GM18907 (cell line): ENCODE data around the gene SLC27A3.
"Not testable (repeated sequence)": the region's sequence is repeated elsewhere in the genome, so short reads cannot be mapped to it uniquely, and the experiment has no call there.

Experiments
- ATAC-seq: cut with Tn5 transposase; IDR thresholded peaks from one replicate; pipeline ENCODE4 v1.9.1; 2021; ENCODE audit warnings: mild to moderate bottlenecking, moderate library complexity; ENCODE audit not compliant: unreplicated experiment

SLC27A3 gene

DNA sequence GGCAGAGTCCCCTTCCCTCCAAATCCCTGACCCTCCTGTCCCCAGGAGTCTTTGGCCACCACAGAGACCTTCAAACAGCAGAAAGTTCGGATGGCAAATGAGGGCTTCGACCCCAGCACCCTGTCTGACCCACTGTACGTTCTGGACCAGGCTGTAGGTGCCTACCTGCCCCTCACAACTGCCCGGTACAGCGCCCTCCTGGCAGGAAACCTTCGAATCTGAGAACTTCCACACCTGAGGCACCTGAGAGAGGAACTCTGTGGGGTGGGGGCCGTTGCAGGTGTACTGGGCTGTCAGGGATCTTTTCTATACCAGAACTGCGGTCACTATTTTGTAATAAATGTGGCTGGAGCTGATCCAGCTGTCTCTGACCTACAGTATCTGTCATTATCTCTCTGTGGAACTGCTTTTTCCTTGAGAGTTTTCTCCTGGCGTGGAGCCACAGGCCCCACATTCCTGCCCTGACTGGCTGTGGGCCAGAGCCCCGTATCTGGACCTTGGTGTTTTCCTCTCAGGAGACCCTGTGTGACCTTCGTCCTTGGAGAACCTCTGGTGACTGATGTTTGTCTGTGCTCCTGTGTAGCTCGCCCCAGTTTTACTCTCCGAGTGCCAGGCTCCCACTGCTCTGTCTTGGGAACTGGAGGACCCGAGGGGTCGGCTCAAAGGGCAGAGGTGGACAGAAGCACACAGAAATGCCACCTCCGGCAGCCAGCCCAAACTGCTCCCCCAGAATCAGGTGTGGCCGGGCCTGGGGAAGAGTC is 4.8 kb downstream of the SLC27A3 start:
- no peak for ATAC-seq

- no peak for ATAC-seq
Measured at GRCh38 chr1:153780551-153780950, 5.3 kb downstream of the SLC27A3 start.

- ATAC-seq = not testable (repeated sequence)
Measured at GRCh38 chr1:153782648-153783047, 7.4 kb downstream of the SLC27A3 start.

GRCh38 chr1:153783233-153784190 is 8.3 kb downstream of the SLC27A3 start:
- ATAC-seq = peak; percentile 83

- no peak for ATAC-seq
Measured at GRCh38 chr1:153786038-153786790, 11.0 kb downstream of the SLC27A3 start.

GRCh38 chr1:153789478-153790034 is 14.3 kb downstream of the SLC27A3 start:
- no peak for ATAC-seq

DNA sequence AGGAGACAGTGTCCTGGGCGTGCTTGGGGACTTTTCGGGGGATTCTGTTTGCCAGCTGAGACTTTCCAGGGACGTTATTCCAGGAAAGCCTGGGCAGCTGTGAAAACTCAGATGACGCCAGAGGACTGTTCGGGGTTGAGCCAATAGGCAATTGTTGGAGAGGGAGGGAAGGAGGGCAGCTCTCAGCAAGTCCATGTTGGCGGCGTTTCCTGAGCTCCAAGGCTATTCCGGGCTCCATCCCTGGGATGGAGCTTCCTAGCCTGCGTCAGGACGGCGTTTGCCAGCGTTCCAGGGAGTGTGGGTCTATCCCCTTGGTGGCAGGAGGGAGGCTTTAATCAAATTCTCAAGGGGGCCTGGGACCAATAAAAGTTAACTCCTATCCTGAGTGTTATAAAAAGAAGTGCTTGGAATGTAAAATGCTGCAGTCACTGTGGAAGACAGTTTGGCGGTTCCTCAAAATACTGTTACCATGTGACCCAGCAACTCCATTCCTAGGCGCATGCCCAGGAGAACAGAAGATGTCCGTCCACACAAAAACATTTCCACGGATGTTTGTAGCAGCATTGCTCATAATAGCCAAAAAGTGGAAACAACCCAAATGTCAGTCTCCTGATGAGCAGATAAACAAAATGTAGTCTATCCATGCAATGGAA is 15.2 kb downstream of the SLC27A3 start:
- peak; percentile 3 for ATAC-seq

DNA sequence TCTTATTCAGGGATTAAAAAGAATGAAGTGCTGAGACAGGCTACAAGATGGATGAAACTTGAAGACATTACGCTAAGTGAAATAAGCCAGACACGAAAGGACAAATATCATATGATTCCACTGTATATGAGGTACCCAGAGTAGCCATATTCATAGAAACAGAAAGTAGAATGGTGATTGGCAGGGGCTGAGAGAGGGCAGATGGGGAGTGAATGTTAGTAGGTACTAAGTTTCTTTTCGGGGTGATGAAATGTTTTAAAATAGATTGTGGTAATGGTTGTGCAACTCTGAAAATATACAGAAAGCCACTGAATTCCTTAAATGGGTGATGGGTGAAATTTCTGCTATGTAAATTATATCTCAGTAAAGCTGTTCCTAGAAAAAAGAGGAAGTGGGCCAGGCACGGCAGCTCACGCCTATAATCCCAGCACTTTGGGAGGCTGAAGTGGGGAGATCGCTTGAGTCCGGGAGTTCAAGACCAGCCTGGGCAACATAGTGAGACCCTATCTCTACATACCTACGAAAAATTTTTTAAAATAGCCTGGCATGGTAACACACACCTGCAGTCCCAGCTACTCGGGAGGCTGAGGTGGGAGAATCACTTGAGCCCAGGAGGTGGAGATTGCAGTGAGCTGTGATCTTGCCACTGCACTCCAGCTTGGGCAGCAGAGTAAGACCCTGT is 15.9 kb downstream of the SLC27A3 start:
- peak; percentile 83 for ATAC-seq

- ATAC-seq = peak; percentile 9
Measured at GRCh38 chr1:153791648-153792253, 16.5 kb downstream of the SLC27A3 start.

DNA sequence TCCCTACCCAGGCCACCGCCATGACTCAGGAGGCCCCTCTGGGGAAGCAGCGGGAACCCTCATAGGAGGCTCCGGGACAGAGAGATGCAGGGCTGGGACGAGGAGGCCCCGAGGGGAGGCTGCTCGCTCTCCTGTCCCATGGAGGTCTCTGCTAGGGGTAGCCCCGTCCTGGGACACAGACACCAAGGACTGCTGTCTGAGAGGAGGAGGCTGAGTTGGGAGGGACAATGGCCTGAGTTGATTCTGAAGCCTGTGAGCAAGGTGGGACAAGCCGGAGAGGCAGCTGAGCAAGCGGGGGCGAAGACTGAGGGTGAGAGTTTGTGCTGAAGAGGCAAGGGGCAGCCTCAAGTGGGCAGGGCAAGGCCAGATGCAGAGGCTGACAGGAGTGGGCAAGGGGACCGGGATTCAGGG is 17.4 kb downstream of the SLC27A3 start:
- ATAC-seq = no peak

- ATAC-seq = no peak
Measured at GRCh38 chr1:153793261-153793972, 18.2 kb downstream of the SLC27A3 start.

- no peak for ATAC-seq
Measured at GRCh38 chr1:153793973-153794615, 18.9 kb downstream of the SLC27A3 start.

GRCh38 chr1:153794624-153795329 is 19.6 kb downstream of the SLC27A3 start:
- no peak for ATAC-seq

- ATAC-seq = no peak
Measured at GRCh38 chr1:153795330-153795837, 20.2 kb downstream of the SLC27A3 start.

- ATAC-seq = no peak
Measured at GRCh38 chr1:153795934-153796785, 21.0 kb downstream of the SLC27A3 start.
